NCI-H1105 treated with DMSO at 0.1 percent for 48 hours (cell line): ENCODE results near the gene CRACR2B.

Experiments
- DNase-seq: peaks from one replicate; lab custom pipeline; 2025; lab: John Stamatoyannopoulos, UW

The CRACR2B gene

GRCh38 chr11:827146-827896 is 398 bp upstream of the CRACR2B start:
- DNase-seq = no peak

GRCh38 chr11:828506-829175 is 922 bp downstream of the CRACR2B start:
- no peak for DNase-seq

- DNase-seq = no peak
Measured at GRCh38 chr11:829176-829846, 1.6 kb downstream of the CRACR2B start.

DNA sequence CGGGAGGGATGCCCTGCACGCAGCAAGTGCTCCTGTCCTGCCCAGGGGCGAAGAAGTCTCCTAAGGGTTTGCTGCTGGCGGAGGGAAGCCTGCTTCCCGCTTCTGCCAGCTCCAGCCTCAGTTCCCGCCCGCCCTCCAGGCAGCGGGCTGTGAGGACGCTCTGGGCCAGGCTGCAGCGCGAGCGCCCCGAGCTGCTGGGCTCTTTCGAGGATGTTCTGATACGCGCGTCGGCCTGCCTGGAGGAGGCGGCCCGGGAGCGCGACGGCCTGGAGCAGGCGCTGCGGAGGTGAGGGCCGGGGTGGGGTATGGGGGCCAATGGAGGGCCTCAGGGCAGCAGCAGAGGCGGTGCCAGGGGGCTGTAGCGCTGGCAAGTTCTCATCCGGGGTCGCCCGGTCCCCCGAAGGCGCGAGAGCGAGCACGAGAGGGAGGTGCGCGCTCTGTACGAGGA is 2.2 kb downstream of the CRACR2B start:
- DNase-seq = no peak

DNA sequence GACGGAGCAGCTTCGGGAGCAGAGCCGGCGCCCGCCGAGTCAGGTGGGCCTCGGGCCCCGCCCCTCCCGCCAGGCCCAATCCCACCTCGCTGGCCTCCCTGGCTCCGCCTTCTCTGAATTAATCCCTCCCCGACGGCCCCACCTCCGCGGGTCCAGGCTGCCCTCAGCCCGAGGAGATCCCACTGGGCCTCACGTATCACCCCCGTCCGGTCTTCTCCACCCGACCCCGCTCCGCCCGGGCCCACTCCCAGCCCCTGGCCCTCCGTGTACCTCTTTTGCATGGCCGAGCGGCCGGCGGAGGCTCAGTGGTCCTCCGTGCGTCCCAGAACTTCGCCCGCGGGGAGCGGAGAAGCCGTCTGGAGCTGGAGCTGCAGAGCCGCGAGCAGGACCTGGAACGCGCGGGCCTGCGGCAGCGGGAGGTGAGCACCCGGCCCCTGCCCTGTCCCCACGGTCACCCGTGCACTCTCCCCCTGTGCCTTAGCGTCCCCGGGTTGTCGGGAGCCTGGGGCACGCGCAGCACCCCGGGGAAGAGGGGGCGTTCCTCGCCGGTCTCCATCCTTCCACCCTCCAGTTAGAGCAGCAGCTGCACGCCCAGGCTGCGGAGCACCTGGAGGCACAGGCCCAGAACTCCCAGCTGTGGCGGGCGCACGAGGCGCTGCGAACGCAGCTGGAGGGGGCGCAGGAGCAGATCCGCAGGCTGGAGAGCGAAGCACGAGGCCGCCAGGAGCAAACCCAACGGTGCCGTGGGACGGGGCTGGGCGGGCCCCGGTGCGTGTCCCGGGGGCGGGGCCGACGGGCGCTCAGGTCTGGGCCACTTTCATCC is 2.8 kb downstream of the CRACR2B start:
- DNase-seq = peak; percentile 87

GRCh38 chr11:831118-831864 is 3.6 kb downstream of the CRACR2B start:
- DNase-seq = no peak

DNA sequence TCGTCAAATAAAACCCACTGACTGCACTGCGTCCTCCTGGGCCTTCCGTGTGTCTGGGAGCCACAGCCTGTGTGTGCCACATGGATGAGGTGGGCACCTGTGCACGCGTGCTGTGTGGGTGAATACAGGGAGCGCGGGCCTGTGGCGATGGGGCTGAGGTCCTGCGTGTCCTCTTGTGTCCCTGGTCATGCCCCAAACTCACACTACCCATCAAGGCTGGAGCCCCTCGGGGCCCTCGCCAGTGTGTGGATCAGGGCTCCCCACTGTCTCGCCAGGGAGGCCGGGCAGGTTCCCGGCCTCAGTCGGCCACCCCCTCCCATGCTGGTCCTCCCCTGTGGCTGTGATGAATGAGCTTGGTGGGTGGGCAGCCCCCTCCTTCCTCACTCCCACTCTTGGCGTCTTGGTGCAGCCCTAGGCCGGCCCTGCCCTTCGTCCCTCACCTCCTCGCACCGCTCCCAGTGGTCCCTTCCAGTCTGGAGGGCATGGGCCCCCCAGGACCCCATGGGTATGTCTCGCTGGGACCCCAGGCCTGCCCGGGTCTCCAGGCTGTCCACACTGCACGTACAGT is 4.3 kb downstream of the CRACR2B start:
- DNase-seq = no peak

- DNase-seq = peak; percentile 38
Measured at GRCh38 chr11:832529-833113, 4.9 kb downstream of the CRACR2B start, which contains the start of gene CD151. CD151 (plus strand) TSS chr11:832952; CDS start chr11:836070, 3,118 bp downstream.

GRCh38 chr11:833114-833791 is 5.5 kb downstream of the CRACR2B start:
- DNase-seq = no peak

- no peak for DNase-seq
Measured at GRCh38 chr11:833849-834311, 6.2 kb downstream of the CRACR2B start.

DNA sequence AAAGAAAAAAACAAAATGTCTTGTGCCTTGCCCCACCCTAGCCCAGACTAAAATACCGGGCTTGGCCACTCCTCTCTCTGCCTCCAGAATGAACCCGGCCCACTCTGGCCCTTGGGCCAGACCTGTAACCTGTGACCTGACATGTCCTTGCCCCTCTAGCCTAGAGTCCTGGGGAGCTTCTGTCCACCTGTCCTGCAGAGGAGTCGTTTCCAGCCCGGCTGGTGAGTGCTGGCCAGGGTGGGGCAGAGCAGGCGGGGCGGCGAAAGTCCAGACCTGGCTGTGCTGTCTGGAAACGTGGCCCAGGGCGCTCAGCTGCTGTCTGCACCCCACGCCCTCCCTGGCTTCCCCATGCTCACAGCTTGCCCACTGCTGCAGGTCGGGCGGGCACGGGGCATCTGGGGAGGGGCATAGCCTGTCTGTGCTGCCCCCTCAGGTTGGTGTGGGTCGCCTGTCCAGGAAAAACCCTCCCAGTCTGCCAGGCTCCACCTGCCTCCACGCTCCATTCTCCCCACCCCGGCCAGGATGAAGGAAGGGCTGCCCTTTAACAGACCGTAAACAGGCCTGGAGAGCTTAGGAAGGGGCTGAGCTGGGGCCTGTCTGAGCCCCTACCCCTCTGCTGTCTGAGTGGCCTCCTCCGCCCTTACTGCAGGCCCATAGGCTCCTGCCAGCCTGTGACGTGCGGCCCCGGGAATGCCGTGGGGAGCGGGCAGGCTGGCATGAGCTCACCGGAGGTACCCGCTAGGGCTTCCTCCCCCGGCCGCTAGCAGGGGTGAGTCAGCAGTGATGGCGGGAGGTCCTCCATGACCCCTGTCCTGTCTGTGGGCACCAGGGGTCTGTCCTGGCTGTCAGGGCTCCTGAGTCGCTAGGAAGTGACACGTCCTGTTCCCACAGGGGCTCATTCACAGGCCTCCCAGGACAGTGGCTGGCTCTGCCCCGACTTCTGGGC is 6.9 kb downstream of the CRACR2B start:
- no peak for DNase-seq

DNA sequence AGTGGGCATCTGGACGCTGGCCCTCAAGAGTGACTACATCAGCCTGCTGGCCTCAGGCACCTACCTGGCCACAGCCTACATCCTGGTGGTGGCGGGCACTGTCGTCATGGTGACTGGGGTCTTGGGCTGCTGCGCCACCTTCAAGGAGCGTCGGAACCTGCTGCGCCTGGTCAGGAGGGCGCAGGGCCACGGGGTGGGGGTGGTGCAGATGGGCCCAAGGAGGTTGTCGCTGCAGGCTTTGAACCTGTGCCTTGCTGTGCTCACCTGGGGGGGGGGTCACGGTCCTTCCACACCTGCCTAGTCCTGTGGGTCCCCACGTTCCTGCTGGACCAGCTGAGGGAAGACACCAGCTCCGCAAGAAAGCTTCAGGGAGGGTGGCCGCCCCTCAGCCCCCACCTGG is 8.6 kb downstream of the CRACR2B start:
- DNase-seq = no peak

- DNase-seq = no peak
Measured at GRCh38 chr11:836700-837099, 9.0 kb downstream of the CRACR2B start.

DNA sequence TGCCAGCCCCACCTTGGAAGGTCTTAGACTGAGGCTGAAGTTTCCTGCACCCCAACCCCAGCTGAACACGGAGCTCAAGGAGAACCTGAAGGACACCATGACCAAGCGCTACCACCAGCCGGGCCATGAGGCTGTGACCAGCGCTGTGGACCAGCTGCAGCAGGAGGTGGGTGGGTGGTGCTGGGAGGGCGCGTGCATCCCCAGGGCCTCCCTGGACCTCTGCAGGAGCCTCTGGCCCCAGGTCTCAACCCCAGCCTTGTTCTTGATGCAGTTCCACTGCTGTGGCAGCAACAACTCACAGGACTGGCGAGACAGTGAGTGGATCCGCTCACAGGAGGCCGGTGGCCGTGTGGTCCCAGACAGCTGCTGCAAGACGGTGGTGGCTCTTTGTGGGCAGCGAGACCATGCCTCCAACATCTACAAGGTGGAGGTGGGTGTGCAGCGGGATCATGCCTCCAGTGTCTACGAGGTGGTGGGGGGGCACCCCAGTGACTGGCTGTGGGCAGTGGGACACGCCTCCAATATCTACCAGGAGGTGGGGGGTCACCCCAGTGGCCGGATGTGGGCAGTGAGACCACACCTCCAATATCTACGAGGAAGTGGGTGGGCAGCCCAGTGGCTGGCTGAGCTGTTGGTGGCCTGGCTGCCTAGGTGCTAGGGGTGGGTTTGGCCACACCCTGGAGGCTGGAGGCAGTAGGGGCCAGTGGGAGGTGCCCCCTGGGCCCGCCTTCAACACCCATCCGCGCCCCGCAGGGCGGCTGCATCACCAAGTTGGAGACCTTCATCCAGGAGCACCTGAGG is 9.7 kb downstream of the CRACR2B start:
- DNase-seq = no peak

DNA sequence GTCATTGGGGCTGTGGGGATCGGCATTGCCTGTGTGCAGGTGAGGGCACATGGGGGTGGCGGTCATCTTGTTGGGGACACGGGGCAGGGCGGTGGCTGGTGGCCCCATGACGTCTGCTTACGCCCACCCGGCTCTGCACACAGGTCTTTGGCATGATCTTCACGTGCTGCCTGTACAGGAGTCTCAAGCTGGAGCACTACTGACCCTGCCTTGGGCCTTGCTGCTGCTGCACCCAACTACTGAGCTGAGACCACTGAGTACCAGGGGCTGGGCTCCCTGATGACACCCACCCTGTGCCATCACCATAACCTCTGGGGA is 10.2 kb downstream of the CRACR2B start:
- no peak for DNase-seq

GRCh38 chr11:838441-839279 is 10.9 kb downstream of the CRACR2B start:
- DNase-seq = no peak

GRCh38 chr11:839280-839623 is 11.5 kb downstream of the CRACR2B start:
- no peak for DNase-seq
